RCC 7860 (cell line): ENCODE data around the gene SLC35F3.
"Not testable (repeated sequence)": the region's sequence is repeated elsewhere in the genome, so short reads cannot be mapped to it uniquely, and the experiment has no call there.

Experiments
- DNase-seq: peaks from one replicate; pipeline ENCODE4 v3.0.0-alpha.2; 2015; ENCODE audit warnings: low spot score
- FAIRE-seq: peaks from 2 replicates; lab custom pipeline; 2012; peaks lifted over from hg19 to GRCh38; lab: Jason Lieb, UNC

The SLC35F3 gene

GRCh38 chr1:234273981-234274380, 369.5 kb downstream of the SLC35F3 start:
- FAIRE-seq (no peak), DNase-seq (no peak)

- no peak for FAIRE-seq
- no peak for DNase-seq
Observed at GRCh38 chr1:234276151-234276788, 371.8 kb downstream of the SLC35F3 start.

- no peak for DNase-seq
- no peak for FAIRE-seq
Observed at GRCh38 chr1:234277161-234277868, 372.8 kb downstream of the SLC35F3 start.

DNA sequence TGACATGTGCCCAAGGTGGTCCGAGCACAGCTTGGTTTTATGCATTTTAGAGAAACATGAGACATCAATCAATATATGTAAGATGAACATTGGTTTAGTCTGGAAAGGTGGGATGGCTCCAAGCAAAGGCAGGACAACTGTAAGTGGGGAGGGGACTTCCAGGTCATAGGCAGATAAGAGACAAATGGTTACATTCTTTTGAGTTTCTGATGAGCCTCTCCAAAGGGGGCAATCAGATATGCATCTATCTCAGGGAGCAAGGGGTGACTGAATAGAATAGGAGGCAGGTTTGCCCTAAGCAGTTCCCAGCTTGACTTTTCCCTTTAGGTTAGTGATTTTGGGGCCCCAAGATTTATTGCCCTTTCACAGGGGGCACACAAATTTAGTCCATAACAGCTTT, 374.5 kb downstream of the SLC35F3 start:
- FAIRE-seq (no peak), DNase-seq (no peak)

GRCh38 chr1:234280500-234280899, 376.0 kb downstream of the SLC35F3 start:
- no peak for FAIRE-seq
- DNase-seq, result no peak

DNA sequence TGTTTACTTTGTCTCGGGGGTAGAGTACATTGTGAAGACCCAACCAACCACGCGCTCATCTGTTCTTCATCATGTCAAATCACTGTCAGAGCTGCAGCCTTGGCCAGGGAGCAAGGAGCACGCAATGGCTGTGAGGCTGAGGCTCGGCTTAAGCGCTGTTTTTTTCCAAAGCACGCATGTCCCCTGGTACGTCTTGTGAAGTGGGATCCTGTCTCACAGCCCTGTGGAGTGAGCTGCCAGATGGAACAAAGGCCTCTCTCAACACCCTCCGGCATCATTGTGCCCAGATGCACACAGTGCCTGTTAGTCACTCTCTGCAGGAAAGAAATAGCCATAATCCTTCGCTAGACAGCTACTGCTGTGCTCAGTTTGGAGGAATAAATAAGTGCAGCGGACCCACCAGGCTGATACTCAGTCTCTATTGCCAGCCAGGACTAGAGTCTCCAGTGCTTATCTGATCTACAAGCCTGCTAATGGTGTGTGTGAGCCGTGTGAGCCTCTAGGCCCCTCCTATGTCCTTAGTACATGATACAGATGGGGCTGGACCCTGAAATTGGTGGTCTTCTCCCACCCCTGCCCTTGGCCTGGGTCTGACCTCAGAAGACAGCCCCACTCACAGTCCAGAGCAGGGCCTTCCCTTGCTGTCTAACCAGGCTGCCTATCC, 377.5 kb downstream of the SLC35F3 start:
- FAIRE-seq (no peak), DNase-seq (no peak)

- FAIRE-seq (no peak), DNase-seq (no peak)
Observed at GRCh38 chr1:234286206-234286605, 381.7 kb downstream of the SLC35F3 start.

DNA sequence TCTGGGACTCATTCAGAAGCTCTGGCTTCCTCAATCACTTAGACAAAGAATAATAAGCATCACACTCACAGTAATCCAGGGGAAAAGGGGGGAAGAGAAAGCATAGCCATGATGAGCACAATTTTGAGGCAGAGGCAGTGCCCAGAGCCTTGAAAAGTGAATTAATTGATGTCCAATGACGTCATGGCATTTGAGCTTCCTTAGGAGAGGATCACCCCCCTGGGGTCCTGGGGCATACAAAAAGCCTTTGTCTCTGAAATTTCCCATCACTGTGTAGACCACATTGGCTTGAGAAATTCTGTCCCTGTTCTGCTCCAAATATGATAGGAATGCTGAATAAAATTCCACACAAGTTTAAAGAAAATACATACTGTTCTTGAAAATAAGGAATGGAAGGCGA, 384.5 kb downstream of the SLC35F3 start:
- no peak for FAIRE-seq
- DNase-seq, result no peak

DNA sequence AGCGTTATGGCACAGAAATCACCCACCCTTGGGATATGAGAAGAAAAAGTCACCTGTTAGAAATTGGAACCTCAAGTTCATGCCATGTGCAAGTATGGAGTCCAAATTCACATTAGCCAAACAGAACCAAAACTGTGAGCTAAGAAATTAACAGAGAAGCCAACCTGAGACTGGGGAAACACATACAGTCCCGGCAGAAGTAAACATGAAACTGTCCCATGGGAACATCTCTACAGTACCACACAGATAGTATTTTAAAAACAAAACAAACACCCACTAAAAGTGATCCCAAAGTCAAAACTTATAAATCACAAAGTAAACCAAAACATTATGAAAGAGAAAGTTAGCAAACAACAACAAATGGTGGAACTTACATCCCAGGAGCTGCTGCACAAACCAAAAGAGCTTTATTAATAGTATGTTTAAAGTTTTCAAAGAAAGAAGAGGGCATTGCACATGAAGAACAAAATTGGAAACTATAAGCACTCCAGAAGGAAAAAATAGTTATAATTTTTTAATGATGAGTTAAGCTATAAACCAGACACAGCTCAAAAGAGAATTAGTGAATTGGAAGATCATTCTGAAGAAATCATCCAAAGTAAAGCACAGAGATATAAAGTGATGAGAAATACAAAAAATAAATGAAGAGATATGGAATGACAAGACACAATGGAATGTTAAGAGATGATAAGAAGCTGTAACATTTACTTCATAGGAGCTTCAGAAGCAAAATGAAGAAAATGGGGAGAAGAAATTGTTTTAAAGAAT, 385.2 kb downstream of the SLC35F3 start:
- FAIRE-seq (no peak), DNase-seq (no peak)

DNA sequence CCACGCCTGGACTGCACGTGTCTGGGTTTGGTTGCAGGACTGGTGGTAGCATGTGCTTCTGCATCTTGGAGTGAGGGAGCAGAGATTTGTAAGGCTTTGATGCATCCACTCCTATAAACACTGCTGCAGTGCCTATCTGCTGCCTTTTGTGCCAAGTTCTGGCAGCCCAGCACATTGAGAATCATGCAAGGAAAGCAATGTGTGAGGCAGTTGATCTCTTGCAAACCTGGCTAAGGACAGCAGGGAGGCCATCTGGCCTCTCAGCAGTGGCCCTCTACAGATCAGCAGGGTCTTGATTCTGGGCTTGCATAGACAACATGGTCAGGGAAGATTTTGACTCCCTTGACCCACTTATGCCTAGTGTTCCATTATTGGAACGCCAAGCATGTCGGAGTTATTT, 387.5 kb downstream of the SLC35F3 start:
- DNase-seq (no peak), FAIRE-seq (no peak)

DNA sequence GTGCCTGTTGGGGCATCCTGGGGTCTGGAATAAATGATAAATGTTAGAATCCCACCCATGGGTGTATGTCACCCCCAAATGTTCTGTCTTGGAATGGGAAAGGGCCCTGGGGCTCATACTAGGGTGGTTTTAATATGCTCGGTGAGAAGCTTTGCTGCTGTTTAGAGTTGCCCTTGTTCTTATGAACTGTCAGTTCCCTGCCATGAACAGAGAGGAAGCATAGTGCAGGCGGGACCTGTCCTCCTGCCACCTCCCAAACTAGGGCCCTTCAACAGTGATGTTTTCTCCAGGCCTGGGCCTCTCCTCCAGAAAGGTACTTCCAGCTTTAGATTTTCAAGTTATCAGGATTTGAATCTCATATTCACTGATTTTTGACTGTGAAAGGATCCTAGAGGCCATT, 388.1 kb downstream of the SLC35F3 start:
- DNase-seq, result no peak
- FAIRE-seq, result no peak

DNA sequence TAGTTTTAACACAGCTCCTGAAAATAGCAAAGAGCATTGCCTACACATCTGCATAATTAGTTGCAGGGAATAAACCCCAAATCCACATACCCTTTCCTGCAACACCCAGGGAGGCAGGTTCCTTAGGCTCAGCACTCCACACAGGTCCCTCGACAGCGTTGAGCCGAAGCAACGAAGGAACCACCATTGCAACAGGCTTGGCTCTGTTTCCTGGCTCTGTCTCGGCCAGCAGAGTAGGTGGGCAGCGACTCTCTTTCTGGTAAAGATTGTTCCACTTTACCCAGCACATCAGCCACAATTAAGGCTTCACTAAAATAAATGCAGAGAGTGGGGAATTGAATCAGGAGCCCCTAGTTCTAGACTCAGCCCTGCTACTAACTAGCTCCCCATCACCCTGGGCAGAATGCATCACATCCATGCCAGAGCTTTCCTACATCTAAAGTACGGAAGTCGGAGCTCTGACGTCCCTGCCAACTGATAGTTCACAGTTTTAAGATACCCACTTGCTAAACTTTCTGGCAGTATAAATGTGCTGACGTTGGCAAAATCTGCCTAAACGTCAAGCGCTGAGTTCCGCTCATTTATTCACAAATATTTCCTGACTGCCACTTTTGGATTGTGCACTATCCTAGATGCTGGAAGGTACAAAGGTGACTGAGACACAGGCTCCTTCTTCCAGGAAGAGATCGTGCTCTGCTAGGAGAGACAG, 389.8 kb downstream of the SLC35F3 start:
- FAIRE-seq, result no peak
- DNase-seq, result no peak

DNA sequence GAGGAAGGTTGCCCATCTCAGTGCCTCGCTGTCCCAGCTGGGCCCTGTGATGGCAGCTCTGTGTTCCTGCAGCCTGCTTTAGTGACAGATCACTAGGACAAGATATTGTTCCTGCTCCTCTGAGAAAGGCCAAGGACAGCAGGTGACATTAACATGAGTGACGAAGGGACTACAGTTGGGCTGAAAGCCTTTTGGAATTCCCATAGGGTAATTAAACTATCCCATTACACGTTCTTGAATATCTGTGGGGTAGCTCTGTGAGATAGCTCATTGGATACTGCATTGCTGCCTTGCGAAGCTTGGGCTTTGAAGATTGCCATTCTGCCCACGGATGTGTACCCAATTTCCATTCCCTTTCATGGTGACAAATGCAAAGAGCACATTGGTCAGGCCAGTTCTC, 390.6 kb downstream of the SLC35F3 start:
- DNase-seq, result no peak
- no peak for FAIRE-seq

- FAIRE-seq, result no peak
- no peak for DNase-seq
Observed at GRCh38 chr1:234295626-234296025, 391.1 kb downstream of the SLC35F3 start.

- FAIRE-seq, result no peak
- no peak for DNase-seq
Observed at GRCh38 chr1:234296496-234296895, 392.0 kb downstream of the SLC35F3 start.

GRCh38 chr1:234297668-234298067, 393.2 kb downstream of the SLC35F3 start:
- FAIRE-seq (no peak), DNase-seq (no peak)

GRCh38 chr1:234300096-234300495, 395.6 kb downstream of the SLC35F3 start:
- no peak for FAIRE-seq
- DNase-seq, result no peak

GRCh38 chr1:234301663-234302062, 397.2 kb downstream of the SLC35F3 start:
- not testable (repeated sequence) for FAIRE-seq, DNase-seq

DNA sequence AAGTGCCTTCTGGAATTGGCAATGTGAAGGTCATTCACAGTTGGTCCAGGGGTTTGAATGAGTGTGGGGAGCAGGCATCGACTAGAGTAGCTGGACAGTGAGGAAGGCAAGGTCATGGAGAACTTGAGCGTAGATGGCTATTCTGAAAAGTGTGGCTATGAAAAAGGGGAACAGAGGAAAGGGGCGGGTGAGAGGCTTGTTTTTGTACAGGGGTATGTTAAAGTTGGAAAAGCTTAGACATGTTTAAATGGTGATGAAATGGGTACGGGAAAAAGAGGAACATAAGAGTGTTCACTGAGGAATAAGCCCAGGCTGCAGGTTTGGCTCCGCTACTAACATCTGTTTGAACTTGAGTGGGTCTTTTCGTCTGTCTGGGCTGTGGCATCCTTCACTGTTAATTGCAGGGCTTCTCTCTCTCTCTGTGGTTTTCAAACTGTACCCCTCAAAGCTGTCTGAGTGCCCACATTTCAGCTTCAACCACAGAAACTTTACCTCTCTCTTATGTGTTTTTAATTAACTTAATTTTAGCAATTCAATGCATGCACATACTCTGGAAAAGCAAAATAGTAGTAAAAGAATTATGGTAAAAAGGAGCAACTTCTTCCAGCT, 398.0 kb downstream of the SLC35F3 start:
- DNase-seq, result no peak
- FAIRE-seq, result no peak

GRCh38 chr1:234303231-234303630, 398.8 kb downstream of the SLC35F3 start:
- no peak for FAIRE-seq
- no peak for DNase-seq
